ENCODE results near the gene MTHFD2L.
"Not testable (repeated sequence)": the region's sequence is repeated elsewhere in the genome, so short reads cannot be mapped to it uniquely, and the experiment has no call there.

- not testable (repeated sequence) for TF ChIP-seq CTCF (IDR thresholded peaks at IDR 0.05; ENCODE audit: control extremely low read depth in 1 of 3, insufficient read depth in 1 of 3, low read depth in 1 of 3, low read length in 3 of 3); YY1 (IDR thresholded peaks at IDR 0.05; ENCODE audit: low read depth, low read length); PHF8 (conservative IDR thresholded peaks at IDR 0.05; ENCODE audit: low read depth, low read length); SIX5 (IDR thresholded peaks at IDR 0.05; ENCODE audit: low read depth, low read length); SUZ12 (IDR thresholded peaks at IDR 0.05; ENCODE audit: low read length); ATF3 (IDR thresholded peaks at IDR 0.05; ENCODE audit: insufficient read depth, low read depth, low read length); RAD21 (IDR thresholded peaks at IDR 0.05 in 1 of 2, conservative IDR thresholded peaks at IDR 0.05 in 1 of 2; ENCODE audit: low read depth in 2 of 2, low read length in 2 of 2); TEAD4 (IDR thresholded peaks at IDR 0.05; ENCODE audit: low read depth, low read length); FOSL1 (IDR thresholded peaks at IDR 0.05; ENCODE audit: insufficient read depth, low read depth, low read length); MAFK (IDR thresholded peaks at IDR 0.05; ENCODE audit: low read depth, low read length); ZNF274 (IDR thresholded peaks at IDR 0.05; ENCODE audit: borderline replicate concordance, extremely low read depth, low read length)
- TF ChIP-seq, protein P1, sequence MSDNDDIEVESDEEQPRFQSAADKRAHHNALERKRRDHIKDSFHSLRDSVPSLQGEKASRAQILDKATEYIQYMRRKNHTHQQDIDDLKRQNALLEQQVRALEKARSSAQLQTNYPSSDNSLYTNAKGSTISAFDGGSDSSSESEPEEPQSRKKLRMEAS (IDR thresholded peaks at IDR 0.05) = not testable (repeated sequence)
These were observed 27.1 kb upstream of the MTHFD2L start for GRCh38 chr4:74130843-74131242.

All from H1 (cell line).